IPS DF 19.7 (cell line): ENCODE measurements around the gene TRIM8.

ENCODE experiments used
- DNase-seq: peaks from one replicate; pipeline ENCODE4 v3.0.0-alpha.2; 2013; ENCODE audit warnings: low read depth, low spot score

Gene TRIM8

DNA sequence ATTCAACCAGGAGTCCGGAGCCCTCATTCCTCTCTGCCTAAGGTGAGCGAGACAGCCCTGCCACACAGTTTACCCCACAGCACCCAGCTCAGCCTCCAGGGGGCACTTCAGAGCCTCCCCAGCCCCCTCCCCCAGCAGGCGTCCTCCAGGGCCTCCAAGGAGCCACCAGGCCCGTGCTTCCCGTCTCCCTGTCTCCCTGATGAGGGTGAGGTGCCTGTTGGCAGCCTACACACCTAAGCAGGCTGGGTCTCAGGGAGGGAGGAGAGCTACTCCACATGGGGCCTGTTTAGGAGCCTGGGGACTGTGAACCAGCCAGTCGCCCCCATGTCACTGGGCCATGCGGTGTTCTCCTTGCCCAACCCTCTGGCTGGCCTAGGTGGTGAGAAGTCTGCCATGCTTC, 28.9 kb upstream of the TRIM8 start:
- no peak for DNase-seq

- no peak for DNase-seq
Measured at GRCh38 chr10:102616066-102616770, 28.1 kb upstream of the TRIM8 start.

- DNase-seq, result no peak
Measured at GRCh38 chr10:102617041-102617440, 27.2 kb upstream of the TRIM8 start.

DNA sequence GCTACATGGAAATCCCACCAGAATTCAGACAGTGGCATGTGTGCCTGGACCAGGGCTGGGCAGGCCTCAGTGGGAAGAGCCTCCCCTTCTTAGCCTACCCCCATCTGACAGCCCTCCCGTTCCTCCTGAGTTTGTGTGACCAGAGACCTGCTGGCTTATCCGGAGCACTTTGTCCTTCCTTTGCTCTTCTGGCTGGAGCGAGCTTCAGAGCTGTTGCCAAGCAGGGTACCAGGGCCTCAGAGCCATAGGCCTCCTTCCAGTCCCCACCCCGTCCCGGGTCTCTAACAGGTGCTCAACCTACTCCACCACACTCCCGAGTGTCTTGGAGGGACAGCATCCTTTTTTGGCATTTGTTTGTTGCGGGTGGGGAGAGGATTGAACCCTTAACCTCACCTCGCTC, 26.5 kb upstream of the TRIM8 start:
- DNase-seq, result no peak

GRCh38 chr10:102619281-102619981, 24.8 kb upstream of the TRIM8 start:
- no peak for DNase-seq

- no peak for DNase-seq
Measured at GRCh38 chr10:102620138-102620590, 24.1 kb upstream of the TRIM8 start.

GRCh38 chr10:102620591-102621442, 23.5 kb upstream of the TRIM8 start:
- no peak for DNase-seq

DNA sequence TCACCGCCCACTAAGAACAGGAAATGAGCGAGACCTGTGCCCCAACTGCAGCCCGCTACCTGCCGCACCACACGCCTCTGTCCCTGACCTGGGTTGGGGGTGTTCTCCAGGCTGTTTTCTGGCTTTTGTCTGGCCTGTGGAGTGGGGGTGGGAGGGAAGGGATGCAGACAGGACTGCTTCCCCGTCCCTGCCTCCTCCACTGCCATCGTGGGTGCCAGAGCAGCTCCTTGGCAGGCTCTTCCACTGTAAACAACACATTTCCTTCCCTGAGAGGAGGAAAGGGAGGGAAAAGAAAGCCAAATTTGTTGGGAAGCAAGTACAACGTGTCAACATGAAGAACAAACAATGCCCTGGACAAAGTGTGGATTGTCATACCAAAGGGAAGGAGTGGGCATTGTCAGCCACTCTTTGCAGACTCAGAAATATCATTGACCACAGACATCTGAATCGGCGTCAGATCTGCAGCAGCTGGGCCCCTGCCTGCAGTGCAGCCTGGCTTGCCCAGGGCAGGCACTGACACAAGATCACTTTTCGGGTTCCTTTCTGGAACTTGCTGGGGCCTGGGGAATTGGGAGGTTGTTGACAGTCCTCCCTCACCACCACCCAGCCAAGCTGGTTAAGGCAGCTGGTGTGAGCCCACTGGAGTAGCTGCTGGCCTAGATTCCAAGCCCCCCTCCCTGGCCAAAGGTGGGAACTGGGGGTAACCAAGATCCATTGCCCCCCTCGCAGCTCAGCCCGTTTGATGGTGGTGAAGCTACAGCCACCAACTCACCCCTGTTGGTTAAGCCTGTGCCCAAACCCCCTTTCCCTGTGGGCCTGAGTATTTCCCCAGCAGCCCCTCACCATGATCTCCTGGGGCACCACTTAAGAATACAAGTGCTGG, 22.6 kb upstream of the TRIM8 start:
- DNase-seq, result no peak

- DNase-seq, result no peak
Measured at GRCh38 chr10:102624094-102624493, 20.2 kb upstream of the TRIM8 start.

DNA sequence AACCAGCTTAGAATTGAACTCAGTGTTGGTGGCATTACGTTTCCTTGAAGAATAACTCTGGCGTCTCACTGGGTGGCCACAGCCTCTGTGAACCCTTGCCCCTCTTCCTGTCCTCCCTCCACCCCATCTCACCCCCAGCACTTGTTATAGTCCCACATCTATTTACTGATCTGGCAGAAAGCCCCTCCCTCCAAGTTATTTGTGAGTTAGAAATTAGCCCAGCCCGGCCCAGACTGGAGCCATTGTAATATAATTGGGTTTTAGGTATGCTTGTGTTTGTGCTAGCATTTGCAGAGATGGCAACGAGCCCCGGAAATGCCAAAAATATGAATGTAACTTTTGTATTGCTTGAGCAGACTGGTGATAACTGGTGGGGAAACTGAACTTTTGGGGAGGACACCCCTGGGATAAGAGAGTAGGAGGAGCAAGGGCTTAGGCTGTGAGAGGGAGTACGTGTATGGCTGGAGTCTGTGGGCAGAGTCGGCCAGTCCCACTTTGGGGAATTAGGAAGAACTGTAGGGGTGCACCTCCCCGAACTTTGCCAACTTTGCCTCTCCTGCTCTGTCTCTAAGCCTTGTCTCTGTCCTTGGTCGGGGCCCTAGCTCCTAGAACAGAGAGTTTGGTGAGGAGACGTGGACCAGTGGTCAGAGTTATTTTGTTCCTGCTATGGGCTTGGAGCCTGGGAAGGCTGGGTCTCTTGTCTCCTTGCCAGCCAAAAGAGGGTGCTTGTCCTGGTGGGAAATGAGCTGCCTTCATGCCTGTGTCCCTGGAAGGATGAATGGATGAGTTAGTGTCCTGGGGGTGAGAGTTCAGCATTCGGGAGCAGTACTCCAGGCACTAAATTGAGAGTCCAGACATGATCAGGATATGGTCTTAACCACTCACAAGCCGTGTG, 19.3 kb upstream of the TRIM8 start:
- no peak for DNase-seq

GRCh38 chr10:102626026-102626685, 18.1 kb upstream of the TRIM8 start:
- DNase-seq, result no peak

GRCh38 chr10:102627291-102627735, 17.0 kb upstream of the TRIM8 start:
- no peak for DNase-seq

DNA sequence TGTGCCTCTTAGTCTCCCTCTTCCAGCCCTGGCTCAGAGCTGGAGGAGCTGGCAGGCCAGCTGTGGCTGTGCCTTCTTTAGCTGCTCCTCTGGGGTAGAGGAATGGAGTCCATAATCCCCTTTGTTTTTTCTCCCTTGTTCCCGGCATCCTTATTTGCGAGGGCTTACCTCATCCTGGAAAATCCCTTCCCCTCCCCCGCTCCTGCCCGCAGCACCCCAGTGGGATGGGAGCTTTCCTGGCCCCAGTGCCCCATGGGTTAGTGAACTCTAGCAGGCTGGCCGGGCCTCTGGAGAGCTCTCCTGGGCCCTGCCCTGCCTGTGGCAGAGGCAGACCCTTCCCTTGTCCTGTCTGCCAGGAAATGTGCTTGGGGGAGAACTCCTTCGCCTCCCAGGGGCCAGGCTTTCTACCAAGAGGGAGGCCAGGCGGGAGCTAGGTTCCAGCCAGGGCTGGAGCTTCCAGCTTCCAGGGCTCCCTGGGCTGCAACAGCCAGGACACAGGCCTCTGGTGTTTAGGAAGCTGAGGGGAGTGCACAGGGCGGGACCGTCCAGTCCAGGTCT, 16.5 kb upstream of the TRIM8 start:
- DNase-seq, result no peak

DNA sequence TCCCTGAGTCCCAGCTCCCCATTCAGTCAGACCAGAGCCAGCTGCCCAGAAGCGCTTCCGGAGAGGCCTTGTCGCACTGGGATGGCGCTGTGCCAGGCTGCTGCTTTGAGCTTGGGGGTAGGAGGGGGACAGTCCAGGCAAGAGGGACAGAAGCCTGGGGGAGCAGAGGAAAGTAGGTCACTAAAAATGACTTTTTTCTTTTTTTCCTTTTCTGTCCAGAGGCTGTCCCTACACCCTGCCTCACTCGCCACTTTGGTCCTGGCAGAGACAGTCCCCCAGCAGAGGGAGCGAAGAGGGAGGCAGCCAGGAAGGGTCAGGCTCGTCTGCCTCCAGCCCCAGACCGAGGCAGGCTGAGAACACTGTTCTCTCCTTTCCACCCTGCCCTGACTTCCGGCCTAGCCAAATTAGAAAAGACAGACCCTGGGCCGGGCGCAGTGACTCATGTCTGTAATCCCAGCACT, 15.8 kb upstream of the TRIM8 start:
- no peak for DNase-seq

- DNase-seq, result peak; percentile 78
Measured at GRCh38 chr10:102629661-102630614, 14.3 kb upstream of the TRIM8 start.

DNA sequence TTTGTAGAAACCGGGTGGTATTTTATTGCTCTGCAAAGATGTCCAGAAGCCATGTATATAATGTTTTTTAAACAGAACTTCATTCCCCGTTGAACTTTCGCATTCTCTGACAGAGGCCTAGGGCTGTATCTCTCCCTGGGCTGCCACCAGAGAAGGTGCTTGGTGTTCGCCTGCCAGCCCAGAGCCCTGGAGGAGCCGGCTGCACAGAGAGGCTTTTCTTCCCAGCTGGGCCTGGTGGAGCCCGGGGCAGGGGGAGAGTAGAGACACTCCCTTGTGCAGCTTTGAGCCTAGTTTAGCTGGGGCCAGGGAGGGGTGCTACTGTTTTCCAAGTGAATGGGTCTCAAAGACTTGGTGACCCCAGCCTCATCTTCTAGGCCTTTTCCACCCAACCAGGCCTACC, 13.6 kb upstream of the TRIM8 start:
- DNase-seq, result no peak

- no peak for DNase-seq
Measured at GRCh38 chr10:102631525-102632393, 12.5 kb upstream of the TRIM8 start.
